ENCODE results near the gene FLT3.

DNA sequence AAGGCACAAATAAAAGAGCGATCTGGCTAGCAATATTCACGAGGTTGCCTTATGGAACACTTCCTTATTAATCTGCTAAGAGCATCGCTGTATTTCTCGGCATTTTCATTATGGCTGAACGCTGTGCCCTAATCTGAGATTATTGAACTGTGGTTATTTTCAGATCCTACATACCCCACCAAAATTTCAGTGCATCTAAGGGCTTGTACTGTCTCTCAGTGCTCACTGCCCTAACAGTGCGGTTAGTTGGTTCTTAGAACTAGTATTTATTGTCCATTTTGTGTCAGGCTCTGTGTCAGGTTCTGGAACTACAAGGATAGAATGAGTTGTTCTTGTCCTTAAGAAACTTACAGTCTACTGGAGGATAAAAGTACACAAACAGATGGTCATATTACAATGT lies 51.6 kb downstream of the FLT3 start:
- TF ChIP-seq POLR2AphosphoS5 (IDR thresholded peaks at IDR 0.05; ENCODE audit: insufficient read depth in 1 of 2, low read depth in 1 of 2), result no peak
- TF ChIP-seq, protein P1, sequence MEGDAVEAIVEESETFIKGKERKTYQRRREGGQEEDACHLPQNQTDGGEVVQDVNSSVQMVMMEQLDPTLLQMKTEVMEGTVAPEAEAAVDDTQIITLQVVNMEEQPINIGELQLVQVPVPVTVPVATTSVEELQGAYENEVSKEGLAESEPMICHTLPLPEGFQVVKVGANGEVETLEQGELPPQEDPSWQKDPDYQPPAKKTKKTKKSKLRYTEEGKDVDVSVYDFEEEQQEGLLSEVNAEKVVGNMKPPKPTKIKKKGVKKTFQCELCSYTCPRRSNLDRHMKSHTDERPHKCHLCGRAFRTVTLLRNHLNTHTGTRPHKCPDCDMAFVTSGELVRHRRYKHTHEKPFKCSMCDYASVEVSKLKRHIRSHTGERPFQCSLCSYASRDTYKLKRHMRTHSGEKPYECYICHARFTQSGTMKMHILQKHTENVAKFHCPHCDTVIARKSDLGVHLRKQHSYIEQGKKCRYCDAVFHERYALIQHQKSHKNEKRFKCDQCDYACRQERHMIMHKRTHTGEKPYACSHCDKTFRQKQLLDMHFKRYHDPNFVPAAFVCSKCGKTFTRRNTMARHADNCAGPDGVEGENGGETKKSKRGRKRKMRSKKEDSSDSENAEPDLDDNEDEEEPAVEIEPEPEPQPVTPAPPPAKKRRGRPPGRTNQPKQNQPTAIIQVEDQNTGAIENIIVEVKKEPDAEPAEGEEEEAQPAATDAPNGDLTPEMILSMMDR (IDR thresholded peaks at IDR 0.05), result no peak
